ENCODE data around the gene JMJD8. TPM values are rescaled to one million over a fixed set of nuclear protein-coding genes. Genes with fewer than 3 reads are reported as not detected.

JMJD8 gene
- total and polyA plus RNA-seq, 2 experiments from 2014 or later, result 48.5 to 82.5 TPM

DNA sequence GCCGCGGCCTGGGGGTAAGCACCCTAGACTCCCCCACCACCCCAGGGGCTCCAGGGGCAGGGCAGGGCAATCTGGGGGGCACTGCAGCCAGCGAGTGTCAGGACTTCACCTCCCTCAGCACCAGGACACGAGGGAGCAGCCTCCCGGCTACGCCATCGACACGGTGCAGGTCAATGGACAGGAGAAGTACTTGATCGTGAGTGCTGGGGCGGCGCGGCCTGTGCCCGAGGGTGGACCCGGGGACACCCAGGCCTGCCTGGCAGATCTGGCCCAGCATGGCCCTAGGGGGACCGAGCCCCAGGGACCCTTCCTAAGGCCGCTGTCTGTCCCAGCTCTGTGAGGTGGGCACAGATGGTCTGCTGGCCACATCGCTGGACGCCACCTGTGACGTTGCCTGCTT is 11.8 kb downstream of the JMJD8 start (continued):
- TF ChIP-seq CREB1 (CRISPR knock-in tag; IDR thresholded peaks at IDR 0.05; ENCODE audit: low read depth) (no peak), STAT1 (IDR thresholded peaks at IDR 0.05; ENCODE audit: unreplicated experiment) (no peak)
- TF ChIP-seq, protein P1, sequence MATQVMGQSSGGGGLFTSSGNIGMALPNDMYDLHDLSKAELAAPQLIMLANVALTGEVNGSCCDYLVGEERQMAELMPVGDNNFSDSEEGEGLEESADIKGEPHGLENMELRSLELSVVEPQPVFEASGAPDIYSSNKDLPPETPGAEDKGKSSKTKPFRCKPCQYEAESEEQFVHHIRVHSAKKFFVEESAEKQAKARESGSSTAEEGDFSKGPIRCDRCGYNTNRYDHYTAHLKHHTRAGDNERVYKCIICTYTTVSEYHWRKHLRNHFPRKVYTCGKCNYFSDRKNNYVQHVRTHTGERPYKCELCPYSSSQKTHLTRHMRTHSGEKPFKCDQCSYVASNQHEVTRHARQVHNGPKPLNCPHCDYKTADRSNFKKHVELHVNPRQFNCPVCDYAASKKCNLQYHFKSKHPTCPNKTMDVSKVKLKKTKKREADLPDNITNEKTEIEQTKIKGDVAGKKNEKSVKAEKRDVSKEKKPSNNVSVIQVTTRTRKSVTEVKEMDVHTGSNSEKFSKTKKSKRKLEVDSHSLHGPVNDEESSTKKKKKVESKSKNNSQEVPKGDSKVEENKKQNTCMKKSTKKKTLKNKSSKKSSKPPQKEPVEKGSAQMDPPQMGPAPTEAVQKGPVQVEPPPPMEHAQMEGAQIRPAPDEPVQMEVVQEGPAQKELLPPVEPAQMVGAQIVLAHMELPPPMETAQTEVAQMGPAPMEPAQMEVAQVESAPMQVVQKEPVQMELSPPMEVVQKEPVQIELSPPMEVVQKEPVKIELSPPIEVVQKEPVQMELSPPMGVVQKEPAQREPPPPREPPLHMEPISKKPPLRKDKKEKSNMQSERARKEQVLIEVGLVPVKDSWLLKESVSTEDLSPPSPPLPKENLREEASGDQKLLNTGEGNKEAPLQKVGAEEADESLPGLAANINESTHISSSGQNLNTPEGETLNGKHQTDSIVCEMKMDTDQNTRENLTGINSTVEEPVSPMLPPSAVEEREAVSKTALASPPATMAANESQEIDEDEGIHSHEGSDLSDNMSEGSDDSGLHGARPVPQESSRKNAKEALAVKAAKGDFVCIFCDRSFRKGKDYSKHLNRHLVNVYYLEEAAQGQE (IDR thresholded peaks at IDR 0.05; ENCODE audit: unreplicated experiment), result no peak

DNA sequence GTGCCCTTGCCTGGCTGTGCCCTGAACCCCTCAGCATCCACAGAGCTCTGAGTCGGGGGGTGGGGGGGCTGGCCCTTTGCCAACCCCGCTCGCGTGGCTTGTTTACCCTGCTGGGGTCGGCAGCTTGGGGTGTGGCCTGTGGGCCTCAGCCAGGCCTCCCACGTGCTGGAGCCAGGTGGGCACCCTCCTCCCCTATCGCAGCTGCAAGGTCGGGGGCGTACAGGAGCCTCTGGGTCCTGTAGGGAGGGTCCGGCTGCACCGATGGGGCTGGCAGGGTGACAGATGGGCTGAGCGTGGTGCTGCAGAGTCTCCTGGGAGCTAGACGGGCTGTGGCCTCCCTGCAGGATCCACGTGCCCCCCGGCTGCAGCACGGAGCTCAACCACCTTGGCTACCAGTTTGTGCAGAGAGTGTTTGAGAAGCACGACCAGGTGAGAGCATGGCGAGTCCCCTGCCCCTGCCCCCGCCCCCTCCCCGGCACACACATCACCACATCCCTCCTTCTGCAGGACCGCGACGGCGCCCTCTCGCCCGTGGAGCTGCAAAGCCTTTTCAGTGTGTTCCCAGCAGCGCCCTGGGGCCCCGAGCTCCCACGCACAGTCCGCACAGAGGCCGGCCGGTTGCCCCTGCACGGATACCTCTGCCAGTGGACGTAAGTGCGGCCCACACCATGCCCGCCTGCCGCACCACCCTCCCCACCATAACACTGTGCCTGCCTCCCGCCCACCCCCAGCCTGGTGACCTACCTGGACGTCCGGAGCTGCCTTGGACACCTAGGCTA is 12.6 kb downstream of the JMJD8 start:
- ATAC-seq (no peak), DNase-seq (ENCODE audit: low spot score) (no peak)
- H3K27ac ChIP-seq (ENCODE audit: low read depth), result no peak overlapping the region
- no peak overlapping the region for H3K4me3 ChIP-seq
- H3K4me3 Mint-ChIP-seq, result no peak overlapping the region
- H3K36me3 ChIP-seq (ENCODE audit: insufficient read depth), result peaks cover 11% of the 10 kb centered on the region; the same call in 1 of the 2 replicates
- no peaks in the 10 kb centered on the region for H3K9me2 ChIP-seq (ENCODE audit: insufficient read depth)
- no peak overlapping the region for H2AFZ ChIP-seq
- no peaks in the 10 kb centered on the region; the same call in 1 of the 2 replicates for H3K4me1 ChIP-seq (ENCODE audit: insufficient read depth)
- peaks cover 3% of the 10 kb centered on the region for H4K20me1 ChIP-seq (replicated peaks; ENCODE audit: insufficient read depth)
- peaks cover 21% of the 10 kb centered on the region for H3K36me3 Mint-ChIP-seq (ENCODE audit: low read depth)
- H3K9me3 Mint-ChIP-seq, result no peaks in the 10 kb centered on the region; the same call in 2 of the 3 replicates
- H3K27me3 ChIP-seq (ENCODE audit: insufficient read depth), result no peaks in the 10 kb centered on the region
- peaks cover 23% of the 10 kb centered on the region; the same call in 1 of the 2 replicates for H3F3A ChIP-seq (replicated peaks; ENCODE audit: low read depth)
- H3K27ac Mint-ChIP-seq, result no peak overlapping the region
- peaks cover 6% of the 10 kb centered on the region; the same call in 2 of the 3 replicates for H3K4me1 Mint-ChIP-seq
- H3K27me3 Mint-ChIP-seq (ENCODE audit: insufficient read depth, low read depth, poor library complexity), result peaks cover 6% of the 10 kb centered on the region
- H3K79me2 ChIP-seq (replicated peaks; ENCODE audit: insufficient read depth), result peaks cover 16% of the 10 kb centered on the region
- TF ChIP-seq CREB1 (CRISPR knock-in tag; IDR thresholded peaks at IDR 0.05; ENCODE audit: low read depth) (no peak), STAT1 (IDR thresholded peaks at IDR 0.05; ENCODE audit: unreplicated experiment) (no peak)
- no peak overlapping the region for H3K4me2 ChIP-seq

DNA sequence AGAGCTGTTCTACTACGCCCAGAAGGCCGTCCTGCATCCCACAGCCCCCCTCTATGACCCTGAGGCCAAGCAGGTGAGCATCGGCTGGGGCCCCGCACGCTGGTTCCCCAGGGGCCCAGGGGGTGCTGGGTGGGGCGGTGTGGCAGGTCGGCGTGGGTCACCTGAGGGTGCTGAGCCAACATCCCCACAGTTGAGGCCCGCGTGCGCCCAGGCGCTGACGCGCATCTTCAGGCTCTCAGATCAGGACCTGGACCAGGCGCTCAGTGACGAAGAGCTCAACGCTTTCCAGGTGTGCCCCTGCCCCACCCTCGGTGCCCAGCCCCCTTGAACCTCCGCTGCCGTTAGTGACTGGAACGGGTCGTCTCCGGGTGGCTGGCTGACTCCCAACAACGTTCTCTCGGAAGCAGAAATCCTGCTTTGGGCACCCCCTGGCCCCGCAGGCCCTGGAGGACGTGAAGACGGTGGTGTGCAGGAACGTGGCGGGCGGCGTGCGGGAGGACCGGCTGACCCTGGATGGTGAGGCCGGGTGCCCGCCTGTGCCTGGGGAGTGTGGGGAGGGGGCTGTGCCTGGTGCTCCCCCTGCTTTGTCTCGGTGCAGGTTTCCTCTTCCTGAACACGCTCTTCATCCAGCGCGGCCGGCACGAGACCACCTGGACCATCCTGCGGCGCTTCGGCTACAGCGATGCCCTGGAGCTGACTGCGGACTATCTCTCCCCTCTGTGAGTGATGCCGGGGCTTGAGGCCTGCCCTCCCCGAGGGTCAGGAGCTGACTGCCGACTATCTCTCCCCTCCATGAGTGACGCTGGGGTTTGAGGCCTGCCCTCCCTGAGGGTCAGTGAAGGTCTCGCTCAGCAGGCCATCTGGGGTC is 13.4 kb downstream of the JMJD8 start:
- Histone ChIP-seq H3K36me3 (ENCODE audit: insufficient read depth) (peaks cover 11% of the 10 kb centered on the region; the same call in 1 of the 2 replicates), H3K4me1 (ENCODE audit: insufficient read depth) (no peaks in the 10 kb centered on the region), H3K79me2 (replicated peaks; ENCODE audit: insufficient read depth) (peaks cover 16% of the 10 kb centered on the region), H3K27ac (ENCODE audit: low read depth) (no peak overlapping the region), H3K4me2 (no peak overlapping the region), H2AFZ (no peak overlapping the region), H4K20me1 (replicated peaks; ENCODE audit: insufficient read depth) (peaks cover 3% of the 10 kb centered on the region), H3K4me3 (no peak overlapping the region), H3K27me3 (ENCODE audit: insufficient read depth) (no peaks in the 10 kb centered on the region), H3F3A (replicated peaks; ENCODE audit: low read depth) (peaks cover 19% of the 10 kb centered on the region; the same call in 1 of the 2 replicates), H3K9me2 (ENCODE audit: insufficient read depth) (no peaks in the 10 kb centered on the region)
- H3K4me3 Mint-ChIP-seq, result peak overlapping the region; percentile 38; the same call in 1 of the 3 replicates
- H3K9me3 Mint-ChIP-seq, result no peaks in the 10 kb centered on the region; the same call in 2 of the 3 replicates
- peaks cover 6% of the 10 kb centered on the region for H3K27me3 Mint-ChIP-seq (ENCODE audit: insufficient read depth, low read depth, poor library complexity)
- DNase-seq (ENCODE audit: low spot score) (no peak), ATAC-seq (no peak)
- H3K27ac Mint-ChIP-seq, result no peak overlapping the region
- H3K36me3 Mint-ChIP-seq (ENCODE audit: low read depth), result peaks cover 21% of the 10 kb centered on the region
- peaks cover 6% of the 10 kb centered on the region; the same call in 1 of the 3 replicates for H3K4me1 Mint-ChIP-seq
- TF ChIP-seq EZH2 (IDR thresholded peaks at IDR 0.05; ENCODE audit: low read depth, unreplicated experiment) (no peak), NANOG (IDR thresholded peaks at IDR 0.05; ENCODE audit: borderline replicate concordance) (no peak), CREB1 (CRISPR knock-in tag; IDR thresholded peaks at IDR 0.05; ENCODE audit: low read depth) (no peak), STAT1 (IDR thresholded peaks at IDR 0.05; ENCODE audit: unreplicated experiment) (no peak)
- TF ChIP-seq, protein P1 (IDR thresholded peaks at IDR 0.05; ENCODE audit: unreplicated experiment), result no peak
